HG02623 (cell line): Measurements from ENCODE around the gene EDA2R.

Source experiments
- ATAC-seq: cut with Tn5 transposase; IDR thresholded peaks from one replicate; pipeline ENCODE4 v1.9.1; 2021; ENCODE audit warnings: moderate library complexity; ENCODE audit not compliant: unreplicated experiment

Gene EDA2R

GRCh38 chrX:66638591-66639500 is at the start of gene EDA2R:
EDA2R (minus strand) TSS chrX:66639078; CDS start chrX:66616020, 23,058 bp downstream.
- peak; percentile 93 for ATAC-seq

GRCh38 chrX:66684196-66684595 is 45.3 kb upstream of the EDA2R start:
- ATAC-seq, result no peak

- ATAC-seq, result no peak
Measured at GRCh38 chrX:66680451-66680850, 41.6 kb upstream of the EDA2R start.

- no peak for ATAC-seq
Measured at GRCh38 chrX:66677430-66677829, 38.6 kb upstream of the EDA2R start.

GRCh38 chrX:66676990-66677389 is 38.1 kb upstream of the EDA2R start:
- no peak for ATAC-seq

- ATAC-seq, result no peak
Measured at GRCh38 chrX:66676413-66676812, 37.5 kb upstream of the EDA2R start.

- no peak for ATAC-seq
Measured at GRCh38 chrX:66675541-66675940, 36.7 kb upstream of the EDA2R start.

GRCh38 chrX:66674506-66674905 is 35.6 kb upstream of the EDA2R start:
- no peak for ATAC-seq

GRCh38 chrX:66672106-66672505 is 33.2 kb upstream of the EDA2R start:
- no peak for ATAC-seq

GRCh38 chrX:66654411-66654810 is 15.5 kb upstream of the EDA2R start:
- no peak for ATAC-seq

GRCh38 chrX:66635360-66635759 is 3.5 kb downstream of the EDA2R start:
- no peak for ATAC-seq

GRCh38 chrX:66634272-66634671 is 4.6 kb downstream of the EDA2R start:
- ATAC-seq, result no peak

- no peak for ATAC-seq
Measured at GRCh38 chrX:66633541-66633940, 5.3 kb downstream of the EDA2R start.

- ATAC-seq, result no peak
Measured at GRCh38 chrX:66632981-66633380, 5.9 kb downstream of the EDA2R start.

- no peak for ATAC-seq
Measured at GRCh38 chrX:66632473-66632872, 6.4 kb downstream of the EDA2R start.

- ATAC-seq, result peak; percentile 80
Measured at GRCh38 chrX:66625525-66625924, 13.4 kb downstream of the EDA2R start.

- no peak for ATAC-seq
Measured at GRCh38 chrX:66622209-66622608, 16.7 kb downstream of the EDA2R start.

GRCh38 chrX:66616944-66617343 is 21.9 kb downstream of the EDA2R start:
- ATAC-seq, result no peak

GRCh38 chrX:66602381-66602938 is 36.4 kb downstream of the EDA2R start:
- no peak for ATAC-seq

GRCh38 chrX:66601522-66601921 is 37.4 kb downstream of the EDA2R start:
- no peak for ATAC-seq

- no peak for ATAC-seq
Measured at GRCh38 chrX:66579219-66579618, 59.7 kb downstream of the EDA2R start.

- ATAC-seq, result no peak
Measured at GRCh38 chrX:66553973-66554372, 84.9 kb downstream of the EDA2R start.
